GM12873 (cell line): ENCODE data around the gene REEP1.

Experiments used
- CTCF ChIP-seq: IDR thresholded peaks from 2 replicates; pipeline ENCODE4 v1.5.1; 2012; ENCODE audit warnings: low read depth, mild to moderate bottlenecking, moderate library complexity, low read length, control low read depth; ENCODE audit not compliant: insufficient read depth; ENCODE audit errors: missing control alignments

REEP1 gene

GRCh38 chr2:86239745-86240144 lies 97.7 kb downstream of the REEP1 start:
- no peak for TF ChIP-seq CTCF

DNA sequence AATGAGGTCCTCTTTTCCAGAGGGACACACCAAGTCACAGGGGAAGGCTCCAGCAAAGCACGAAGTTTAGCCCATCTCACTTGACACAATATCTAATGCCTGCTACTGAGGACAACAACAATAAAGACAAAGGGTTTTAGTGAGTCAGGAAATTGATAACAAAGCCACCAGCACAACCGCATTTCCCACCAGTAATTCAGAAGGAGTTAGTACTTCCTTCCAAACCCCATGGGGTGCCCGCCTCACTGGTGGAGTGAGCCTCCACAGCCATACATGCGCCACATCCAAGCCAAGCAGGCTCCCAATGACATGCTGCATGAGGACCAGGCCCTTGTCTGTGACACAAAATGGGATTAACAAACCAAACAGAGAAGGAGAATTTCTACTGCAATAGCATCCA lies 98.1 kb downstream of the REEP1 start:
- no peak for TF ChIP-seq CTCF

- TF ChIP-seq CTCF, result no peak
Observed at GRCh38 chr2:86238354-86238753, 99.1 kb downstream of the REEP1 start.

DNA sequence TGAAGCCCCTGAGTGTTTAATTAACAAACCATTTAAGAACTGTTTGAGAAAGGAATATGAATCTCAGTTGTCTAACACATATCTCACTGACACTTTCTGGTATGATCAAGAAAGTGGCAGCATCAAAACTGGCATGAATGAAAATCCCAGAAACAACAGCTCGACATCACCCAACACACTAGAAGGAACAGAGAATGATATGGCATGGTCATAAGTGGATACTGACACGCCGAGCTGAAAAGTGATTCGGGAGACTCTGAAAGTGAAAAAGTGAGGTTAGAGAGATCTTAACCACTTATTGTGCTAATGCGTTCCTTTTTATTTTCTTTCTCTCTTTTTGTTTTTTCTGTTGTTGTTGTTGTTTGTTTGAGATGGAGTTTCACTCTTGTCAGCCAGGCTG lies 100.3 kb downstream of the REEP1 start:
- no peak for TF ChIP-seq CTCF

DNA sequence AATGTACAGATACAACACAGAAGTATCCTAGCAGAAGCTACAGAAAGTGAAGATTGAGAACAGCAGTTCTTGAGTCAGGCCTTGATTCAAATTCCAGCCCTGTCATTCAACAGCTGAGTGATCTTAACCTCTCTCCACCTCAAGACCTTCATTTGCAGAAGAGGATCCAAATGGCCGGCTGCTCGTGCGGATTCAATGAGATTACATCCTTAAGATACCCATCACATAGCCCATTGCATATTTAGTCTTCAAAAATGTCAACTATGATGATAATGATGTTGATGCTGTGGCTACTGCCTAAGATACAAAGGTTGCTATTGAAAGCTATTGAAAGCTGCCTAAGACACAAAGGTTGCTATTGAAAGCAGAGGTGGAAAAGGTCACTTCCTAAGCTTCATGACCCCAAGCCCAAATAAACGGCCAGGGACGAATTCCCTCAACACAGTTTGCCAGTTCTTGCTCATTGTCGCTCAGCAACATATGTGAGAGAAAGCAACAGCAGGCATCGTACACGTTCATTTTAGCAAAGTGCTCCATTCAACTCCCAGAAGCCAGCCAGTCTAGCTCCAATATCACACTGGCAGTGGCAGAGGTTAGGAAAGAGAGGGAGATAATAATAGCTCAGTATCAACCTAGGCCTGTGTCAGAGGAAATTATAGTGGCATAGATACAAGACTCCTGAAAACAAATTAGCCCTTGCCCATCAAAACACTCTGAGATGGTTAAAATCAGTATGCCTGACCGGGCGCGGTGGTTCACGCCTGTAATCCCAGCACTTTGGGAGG lies 102.0 kb downstream of the REEP1 start:
- TF ChIP-seq CTCF, result no peak

GRCh38 chr2:86234563-86235131 lies 102.8 kb downstream of the REEP1 start:
- no peak for TF ChIP-seq CTCF

DNA sequence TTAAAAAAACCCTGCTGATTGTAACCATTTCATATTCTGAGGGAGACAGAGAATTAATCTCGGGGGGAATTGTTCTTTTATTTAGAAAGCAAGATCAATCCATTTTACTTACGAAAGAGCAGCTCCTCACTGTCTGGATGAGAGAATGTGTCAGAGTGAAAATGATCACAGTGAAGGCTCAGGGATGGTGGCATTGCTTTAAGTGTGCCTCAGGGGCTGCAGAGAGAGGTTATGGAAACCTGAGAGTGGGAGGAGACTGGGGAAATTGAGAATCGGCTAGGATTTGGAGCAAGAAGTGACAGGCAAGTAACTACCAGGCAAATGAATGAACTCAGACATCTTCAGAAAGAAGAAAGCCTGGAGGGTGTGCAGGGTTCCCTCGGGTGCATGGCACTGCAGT lies 104.0 kb downstream of the REEP1 start:
- TF ChIP-seq CTCF, result no peak
